Ramos (cell line): Measurements from ENCODE around the gene PLEKHA6.

Source experiments
- in situ Hi-C: fragments of 300-500 bp; cut with MboI; formaldehyde crosslinking; loops from one replicate; pipeline ENCODE4 v1.14.3; 2022; ENCODE audit warnings: low sequenced_read_pairs; ENCODE audit not compliant: unreplicated experiment

PLEKHA6 gene

DNA sequence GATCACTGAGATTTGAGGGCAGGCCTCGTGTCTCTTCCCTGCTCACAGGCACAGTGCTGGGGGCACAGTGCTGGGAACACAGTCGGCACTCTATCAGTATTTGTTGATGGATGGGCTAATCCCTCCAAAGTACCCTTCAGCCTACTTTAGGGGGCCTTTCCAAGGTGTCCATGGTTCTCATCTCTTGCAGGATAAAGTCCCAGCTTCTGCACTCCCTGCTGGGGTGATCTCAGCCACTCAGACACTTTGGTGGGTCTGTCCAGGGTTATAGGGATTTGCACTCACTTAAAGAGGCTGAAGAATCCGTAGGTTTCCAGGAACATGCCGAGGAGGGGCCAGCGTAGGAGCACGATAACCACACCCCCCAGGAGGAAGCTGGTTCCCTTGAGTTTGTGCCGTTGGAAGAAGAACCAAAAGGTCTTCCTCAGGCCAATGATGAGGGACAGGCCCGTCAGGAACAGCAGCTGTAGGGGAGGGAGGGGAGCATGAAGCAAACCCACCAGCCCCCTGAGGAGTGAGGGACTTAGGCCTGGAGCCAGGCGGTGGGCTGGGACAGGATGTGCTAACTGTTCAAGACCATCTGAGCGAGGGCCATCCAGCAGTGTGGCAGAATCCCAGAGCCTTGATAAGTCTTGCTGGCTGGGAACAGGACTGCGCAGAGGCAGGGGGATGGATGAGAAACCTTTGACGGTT lies 158.2 kb downstream of the PLEKHA6 start:
- in situ Hi-C loops, result no loop called here

DNA sequence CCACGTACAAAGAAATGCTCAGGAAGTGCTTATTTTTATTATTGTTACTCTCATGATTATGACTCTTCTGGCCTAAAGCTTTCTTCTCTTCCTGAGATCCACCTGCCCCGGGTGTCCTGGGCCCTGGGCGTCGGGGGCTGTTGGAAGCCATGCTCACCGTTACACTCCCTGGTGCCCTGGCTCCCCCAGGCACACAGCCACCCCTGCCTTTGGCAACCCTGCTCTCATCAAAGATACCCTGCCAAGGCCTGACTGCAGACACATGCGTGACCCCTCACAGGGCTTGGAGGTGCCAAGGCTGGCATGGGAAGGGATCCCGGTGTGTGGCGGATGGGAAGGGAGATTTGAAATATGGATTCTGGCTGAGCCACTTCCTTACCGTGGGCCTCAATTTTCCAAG lies 160.2 kb downstream of the PLEKHA6 start:
- in situ Hi-C loops, result no loop called here

DNA sequence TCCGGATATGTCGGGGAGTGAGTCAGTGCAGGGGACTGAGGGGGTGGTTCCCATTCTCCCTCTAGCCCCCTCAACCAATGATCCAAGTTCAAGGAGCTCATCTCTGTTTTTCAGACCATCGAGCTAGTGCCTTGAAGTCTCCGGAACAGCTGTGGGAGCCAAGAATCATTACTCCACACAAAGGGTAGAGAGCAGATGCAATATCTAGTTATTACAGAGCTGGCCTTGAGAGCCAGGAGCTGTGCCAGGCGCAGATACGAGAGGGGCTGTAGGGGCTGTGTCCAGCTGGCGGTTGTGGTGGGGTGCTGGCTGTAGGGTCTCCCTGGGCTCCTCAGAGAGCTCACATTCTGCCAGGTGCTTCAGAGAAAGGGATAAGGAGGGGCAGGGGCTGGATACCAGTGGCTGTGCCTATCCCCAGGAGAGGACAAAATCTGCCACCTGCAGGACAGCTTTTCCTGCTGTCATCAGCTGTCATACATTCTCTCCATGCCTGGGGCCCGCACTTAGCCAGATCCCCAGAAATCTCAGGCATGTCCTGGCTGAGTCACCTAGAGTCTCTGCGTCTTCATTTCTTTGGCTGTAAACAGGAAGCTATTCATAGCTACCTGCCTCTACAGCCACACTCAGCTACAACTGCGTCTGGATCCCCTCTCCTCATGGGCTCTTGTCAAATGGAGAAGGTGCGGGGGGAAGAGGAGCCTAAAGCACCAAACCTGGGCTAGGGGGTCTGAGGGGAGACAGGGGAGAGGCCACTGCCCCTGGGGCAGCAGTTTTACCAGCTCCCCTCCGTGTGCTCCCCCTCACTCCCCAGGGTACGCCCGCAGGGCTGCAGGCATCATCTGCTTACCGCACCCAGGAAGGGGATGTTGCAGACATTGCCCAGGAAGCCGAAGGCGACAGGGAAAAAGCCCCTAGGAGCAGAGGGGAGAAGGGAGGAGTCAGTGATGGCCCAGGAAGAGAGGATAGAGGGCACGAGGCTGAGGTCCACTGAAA lies 161.1 kb downstream of the PLEKHA6 start:
- in situ Hi-C loops, result no loop called here

DNA sequence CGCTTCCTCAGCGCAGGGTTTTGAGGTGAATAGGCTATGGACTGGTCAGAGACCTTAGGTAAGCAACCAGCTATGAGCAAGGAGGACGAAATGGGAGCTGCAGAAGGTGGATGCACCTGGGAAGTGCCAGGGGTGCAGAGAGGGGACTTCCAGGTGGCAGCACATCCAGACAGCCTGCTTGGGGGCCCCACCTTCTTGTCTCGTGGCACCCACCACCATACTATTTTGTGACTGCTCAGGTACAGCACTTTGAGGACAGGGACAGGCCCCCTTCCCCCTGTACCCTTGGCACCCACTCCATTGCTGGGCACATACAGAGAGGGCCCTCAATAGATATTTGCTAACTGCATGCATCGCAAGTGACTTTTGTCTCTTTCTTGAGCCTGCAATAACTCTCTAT lies 162.7 kb downstream of the PLEKHA6 start:
- in situ Hi-C loops, result no loop called here

DNA sequence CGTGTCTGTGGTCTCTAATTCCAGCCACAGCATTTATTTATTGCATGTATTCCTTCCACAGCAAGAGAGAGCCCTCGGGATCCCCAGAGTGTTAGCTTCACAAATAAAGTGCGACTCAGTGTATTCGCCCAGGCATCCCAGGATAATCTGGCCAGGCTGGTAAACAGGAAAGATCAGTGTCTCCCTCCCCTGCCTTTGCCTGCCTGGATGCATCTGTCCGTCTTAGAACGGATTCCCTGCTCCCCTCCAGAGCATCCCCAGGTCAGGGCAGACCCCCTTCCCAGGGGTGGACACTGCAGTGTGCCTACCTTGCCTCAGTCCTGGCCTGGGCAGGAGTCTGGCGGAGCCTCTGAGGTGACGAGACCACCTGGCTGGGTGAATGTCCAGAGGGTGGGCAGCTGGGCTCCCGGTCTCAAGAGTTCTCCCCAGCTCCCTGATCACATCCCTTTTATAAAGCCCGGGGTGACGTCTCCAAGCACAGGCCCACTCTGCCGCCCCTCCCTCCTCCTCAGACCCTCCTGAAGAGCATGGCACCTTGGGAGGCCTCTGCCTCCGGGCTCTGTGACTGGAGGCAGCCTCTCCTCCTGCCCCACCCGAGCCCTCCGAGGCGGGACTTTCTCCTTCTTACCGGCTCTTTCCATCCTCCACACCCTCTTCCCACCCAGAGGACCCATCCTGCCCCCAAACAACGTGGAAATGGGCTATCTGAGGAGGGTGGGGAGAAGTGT lies 163.5 kb downstream of the PLEKHA6 start, which contains the start of gene KISS1:
Gene KISS1 (minus strand): TSS at position 424 of the 728 bp plus-strand sequence. CDS start 3,615 bp downstream, outside the sequence.
- in situ Hi-C loops, result no loop called here

DNA sequence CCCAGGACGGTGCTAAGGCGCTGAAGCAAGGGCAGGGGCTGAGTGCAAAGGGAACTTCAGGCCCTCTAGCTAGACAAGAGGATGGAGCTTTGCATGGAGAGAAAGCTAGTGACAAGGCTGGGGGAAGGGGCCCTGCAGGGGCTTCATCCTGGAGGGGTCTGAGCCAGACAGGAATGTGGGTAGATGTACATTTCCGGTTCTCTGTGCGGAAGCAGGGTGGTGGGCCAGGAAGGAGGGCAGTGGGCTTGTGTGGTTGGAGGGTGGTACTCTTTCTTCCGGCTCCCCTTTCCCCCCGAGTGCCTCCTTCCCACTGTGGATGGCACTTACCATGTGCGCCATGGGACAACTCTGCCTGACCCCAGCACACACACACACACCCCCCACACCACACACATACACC lies 165.0 kb downstream of the PLEKHA6 start:
- in situ Hi-C loops, result no loop called here

DNA sequence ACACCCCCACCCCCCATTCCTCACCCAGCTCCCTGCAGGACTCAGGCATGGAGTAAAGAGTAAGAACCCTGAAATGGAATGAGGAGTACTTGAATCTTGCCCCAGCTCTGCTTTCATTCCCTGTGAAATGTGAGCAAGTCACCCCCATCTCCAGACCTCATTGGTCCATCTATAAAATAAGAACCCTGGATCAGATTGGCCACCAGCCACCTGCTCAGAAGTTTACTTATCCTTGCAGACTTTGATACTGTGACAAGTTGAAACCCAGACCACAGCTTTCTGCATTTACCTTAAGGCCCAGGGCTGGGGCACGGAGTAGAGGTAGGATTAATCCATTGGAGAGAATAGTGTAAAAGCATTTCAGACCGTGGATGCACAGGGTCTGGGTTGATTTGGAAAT lies 165.6 kb downstream of the PLEKHA6 start:
- in situ Hi-C loops, result no loop called here

DNA sequence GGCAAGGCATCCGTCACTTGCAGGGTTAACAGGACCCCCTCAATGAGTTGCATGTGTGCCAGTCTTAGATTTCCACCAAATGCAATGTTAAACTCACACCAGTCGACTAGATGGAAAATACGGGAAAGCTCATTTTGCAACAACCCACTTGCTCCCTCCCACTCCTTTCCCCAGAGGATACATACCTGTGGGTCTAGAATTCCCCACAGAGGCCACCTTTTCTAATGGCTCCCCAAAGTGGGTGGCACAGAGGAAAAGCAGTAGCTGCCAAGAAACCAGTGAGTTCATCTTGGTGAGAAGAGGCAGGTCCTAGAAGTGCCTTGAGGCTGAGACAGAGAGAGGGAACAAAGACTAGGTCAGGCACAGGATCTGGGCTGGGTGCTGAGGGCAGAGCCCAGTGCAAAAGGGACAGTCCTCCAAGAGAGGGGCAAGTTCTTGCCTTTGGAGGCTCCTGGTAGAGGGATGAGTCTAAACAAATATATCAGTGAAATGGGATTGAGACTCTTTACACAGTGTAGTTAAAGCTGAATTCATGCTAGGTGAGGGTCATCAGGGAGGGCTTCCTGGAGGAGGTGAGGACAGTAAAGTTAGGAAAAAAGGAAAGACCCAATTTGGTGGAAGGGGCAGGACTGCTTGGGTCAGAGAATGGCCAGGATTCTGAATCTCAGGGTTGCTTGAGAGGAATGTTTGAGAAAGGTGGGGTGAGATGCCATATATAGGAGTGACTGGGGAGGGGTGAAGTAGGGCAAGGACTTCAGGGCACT lies 167.0 kb downstream of the PLEKHA6 start:
- in situ Hi-C loops, result no loop called here

DNA sequence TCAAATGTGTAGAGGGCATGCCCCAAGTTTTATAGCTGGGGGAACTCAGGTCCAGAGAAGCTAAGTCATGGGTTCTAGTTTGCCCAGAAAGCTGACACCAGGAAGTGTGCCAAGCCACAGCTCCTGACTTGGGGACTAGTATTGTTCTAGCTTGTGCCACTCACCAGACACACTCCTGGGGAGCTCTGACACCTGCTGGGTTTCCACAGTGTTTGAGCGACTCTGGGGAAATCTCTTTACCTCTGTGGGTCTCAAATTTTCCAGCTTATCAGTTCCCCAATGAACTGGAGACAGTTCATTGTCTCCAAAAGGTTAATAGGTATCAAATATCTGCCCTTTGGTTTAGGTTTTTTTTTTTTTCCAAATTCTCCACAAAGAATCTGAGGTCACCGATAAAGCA lies 167.7 kb downstream of the PLEKHA6 start:
- in situ Hi-C loops, result no loop called here

DNA sequence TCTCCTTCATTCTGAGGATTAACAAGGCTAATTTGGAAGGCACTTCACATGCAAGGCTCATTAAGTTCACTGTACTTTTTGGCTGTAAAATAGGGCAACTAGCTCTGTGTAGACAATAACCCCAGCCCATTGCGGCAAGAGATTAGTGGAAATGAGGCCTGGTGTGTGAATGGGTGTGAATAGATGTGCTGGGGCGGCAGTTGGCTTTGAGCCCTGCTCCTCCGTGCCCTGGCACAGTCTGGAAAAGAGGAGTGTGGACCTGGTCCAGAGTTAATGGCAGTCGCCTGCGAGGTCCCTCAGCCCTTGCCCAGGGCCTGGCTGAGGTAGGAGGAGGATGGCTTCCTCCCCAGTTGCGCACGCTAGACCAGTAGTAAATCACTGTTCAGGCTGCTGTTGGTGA lies 168.3 kb downstream of the PLEKHA6 start:
- in situ Hi-C loops, result no loop called here

DNA sequence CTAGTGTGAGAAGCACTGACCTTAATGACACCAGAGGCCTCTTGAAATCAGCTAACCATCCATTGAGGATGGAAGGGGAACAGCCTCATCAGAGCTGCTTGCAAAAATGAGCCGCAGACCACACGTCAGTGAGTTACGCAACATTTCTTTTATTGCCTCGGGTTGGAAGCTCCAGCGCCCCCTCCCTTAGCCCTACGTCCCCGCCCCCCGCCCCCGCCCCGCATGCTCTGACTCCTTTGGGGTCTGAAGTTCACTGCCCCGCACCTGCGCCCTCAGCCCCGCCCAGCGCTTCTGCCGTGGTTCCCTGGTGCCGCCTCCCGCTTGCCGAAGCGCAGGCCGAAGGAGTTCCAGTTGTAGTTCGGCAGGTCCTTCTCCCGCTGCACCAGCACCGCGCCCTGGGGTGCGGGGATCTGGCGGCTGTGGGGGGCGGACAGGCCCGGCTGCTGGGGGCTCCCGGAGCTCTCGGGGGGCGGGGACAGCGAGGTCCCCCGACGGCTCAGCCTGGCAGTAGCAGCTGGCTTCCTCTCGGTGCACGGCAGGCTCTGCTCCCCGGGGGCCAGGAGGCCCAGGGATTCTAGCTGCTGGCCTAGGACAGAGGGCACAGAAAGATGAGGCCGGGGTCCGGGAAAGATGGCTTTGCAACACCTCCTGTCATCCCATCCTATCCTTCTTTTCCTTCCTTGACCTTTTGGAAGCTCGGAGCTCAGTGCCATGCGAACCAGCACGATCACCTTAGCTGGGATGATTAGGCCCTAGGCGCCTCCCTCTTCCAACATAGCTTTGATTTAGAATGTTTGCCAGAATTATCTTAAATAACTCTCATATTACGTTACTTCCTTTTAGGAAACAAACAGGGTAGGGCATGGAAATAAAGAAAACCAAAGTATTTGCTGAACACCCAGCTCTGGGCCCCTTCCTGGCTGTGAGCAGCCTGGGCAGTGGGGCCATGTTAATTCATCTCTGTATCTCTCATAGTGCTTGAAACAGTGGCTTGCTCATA lies 169.2 kb downstream of the PLEKHA6 start:
- in situ Hi-C loops, result no loop called here

DNA sequence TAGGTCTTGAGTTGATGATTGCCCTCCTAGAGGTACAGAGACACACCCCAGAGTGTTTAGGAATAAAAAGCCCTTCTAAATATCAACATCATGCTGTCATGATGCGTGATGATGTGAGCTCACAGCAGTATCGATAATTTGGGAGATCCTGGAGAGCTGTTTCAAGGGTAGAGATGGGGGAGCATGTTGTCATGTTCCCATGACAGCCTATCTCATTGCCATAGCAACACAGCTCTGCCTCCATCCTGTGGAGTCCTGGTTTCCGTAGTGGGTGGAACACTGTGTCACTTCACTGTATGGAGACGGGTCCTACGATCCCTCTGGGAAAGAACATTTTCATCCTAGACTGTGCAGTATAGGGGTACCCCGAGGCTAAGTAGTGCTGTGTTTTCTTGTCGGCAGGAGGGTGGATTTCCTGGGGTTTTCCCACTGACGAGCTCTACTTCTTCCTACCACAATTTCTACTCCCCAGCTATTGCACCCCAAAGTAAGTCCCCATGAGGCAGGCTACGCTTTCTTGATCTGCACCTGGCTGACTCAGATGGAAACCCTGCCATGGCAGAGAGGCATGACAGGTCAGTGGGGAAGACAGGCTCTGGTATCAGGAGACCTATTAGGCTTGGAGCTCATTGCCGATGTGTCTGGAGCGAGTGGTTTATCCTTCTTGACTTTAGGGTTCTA lies 170.6 kb downstream of the PLEKHA6 start:
- in situ Hi-C loops, result no loop called here

DNA sequence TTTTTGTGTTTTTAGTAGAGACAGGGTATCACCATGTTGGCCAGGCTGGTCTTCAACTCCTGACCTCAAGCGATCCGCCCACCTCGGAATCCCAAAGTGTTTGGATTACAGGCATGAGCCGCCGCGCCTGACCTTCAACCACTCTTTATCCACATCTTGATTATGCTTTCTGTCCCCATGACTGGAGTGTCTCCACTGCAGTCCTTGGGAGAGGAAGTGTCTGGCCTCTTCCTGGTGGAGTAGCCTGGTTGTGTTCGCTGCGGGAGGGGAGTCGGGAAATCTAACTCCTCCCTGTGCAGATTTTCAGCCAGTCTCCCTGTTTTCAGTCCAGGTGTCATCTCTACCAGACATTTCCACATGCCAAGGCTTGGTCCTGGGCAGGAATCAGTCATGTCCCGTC lies 173.1 kb downstream of the PLEKHA6 start:
- in situ Hi-C loops, result no loop called here

DNA sequence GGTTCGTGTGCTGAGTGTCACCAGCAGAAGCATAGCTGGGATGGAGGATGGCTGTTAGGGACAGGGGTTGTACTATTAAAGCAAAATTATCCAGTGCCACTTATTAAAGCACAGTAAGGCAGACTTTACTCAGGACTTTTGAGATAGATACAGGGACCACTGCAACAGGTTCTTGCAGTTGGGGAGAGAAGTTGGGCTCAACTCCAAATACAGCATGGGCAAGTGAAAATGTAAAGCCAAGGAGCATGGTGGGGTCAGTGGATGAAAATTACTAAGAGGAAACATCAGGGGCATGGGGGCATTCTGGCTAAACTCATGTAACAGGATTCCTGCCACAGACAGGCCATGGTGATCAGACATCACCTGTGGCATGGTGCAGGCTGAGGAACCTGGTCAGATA lies 178.6 kb downstream of the PLEKHA6 start:
- in situ Hi-C loops, result no loop called here

DNA sequence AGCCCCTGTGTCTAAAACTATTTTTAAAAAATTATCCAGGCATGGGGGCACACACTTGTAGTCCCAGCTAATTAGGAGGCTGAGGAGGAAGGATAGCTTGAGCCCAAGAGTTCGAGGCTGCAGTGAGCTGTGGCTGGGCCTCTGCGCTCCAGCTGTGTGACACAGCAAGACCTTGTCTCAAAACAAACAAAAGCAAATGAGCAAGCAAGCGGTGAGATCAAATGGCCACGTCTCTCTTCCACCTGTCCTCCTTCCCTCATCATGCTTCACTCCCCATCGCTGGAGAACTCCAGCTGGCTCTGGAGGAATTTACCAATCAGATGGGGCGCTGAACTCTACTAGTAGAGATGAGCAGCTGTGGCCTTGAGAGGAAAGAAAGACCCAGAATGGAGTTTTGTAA lies 179.6 kb downstream of the PLEKHA6 start:
- in situ Hi-C loops, result no loop called here

DNA sequence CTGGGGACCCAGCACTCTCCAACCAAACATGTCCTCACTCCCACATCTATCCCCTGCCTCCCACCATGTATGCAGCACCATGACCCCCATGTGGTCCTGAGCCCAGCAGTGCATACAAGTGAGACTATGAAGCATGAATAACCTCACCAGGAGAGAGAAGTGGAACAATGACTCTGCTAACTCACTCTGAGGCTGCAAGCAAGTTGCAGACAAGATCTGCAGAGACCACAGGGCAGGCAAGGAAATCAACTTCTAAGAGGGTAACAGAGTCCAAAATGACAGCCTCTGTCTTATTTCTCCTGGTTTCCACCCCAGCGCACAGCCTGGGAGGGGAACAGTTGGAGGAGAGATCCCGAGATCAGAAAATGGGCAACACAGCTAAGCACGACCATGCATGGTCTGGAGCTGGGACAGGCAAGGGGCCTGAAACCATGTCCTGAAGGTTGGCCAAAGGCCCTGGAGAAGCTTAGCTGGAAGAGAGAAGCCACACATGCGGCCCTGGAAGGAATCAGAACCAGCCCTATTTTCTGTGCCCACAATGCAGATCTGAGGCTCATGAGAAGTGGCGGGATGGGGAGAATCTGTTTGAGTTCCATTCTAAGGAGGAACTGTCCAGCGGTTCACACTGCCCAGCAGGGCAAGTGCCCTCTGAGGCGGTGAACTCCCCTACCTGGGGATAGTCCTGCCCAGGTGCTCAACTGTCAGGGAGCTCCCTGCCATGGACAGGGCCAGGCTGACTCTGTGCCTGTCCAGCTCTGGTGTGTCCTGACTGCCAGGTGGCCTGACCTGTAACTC lies 181.0 kb downstream of the PLEKHA6 start:
- in situ Hi-C loops, result no loop called here

DNA sequence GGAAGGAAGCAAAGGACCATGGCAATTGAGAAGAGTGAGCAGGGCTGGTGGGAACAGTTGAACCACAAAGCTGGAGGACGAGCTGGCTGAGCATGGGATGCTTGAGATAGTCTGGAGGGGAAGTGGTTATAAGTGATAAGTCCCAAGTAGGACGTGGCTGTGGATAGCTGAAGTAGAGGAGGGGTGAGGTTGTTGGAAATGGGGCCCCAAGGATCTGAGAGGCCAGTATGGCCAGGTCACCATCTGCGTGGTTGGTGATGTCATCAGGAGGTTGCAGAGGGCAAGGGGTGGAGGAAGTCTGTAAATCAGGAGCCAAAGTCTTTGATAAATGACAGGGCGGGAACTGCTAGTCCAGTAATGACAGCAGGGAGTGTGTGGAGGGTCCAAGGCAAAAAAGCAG lies 182.6 kb downstream of the PLEKHA6 start:
- in situ Hi-C loops, result no loop called here
